IMR-90 (cell line): ENCODE data around the gene RAB28.

Experiments
- BHLHE40 ChIP-seq: fragments of 150-350 bp; IDR thresholded peaks from 2 replicates; pipeline ENCODE4 v1.6.1; 2016; ENCODE audit warnings: mild to moderate bottlenecking, low read depth, low read length
- CHD1 ChIP-seq: IDR thresholded peaks from 2 replicates; pipeline ENCODE4 v1.6.1; 2012; ENCODE audit warnings: low read depth, low read length, improper control_type of control experiment
- ELK1 ChIP-seq: fragments of 150-350 bp; IDR thresholded peaks from 2 replicates; pipeline ENCODE4 v1.6.1; 2016; ENCODE audit warnings: low read depth, mild to moderate bottlenecking, low read length, moderate library complexity, borderline replicate concordance
- FOS ChIP-seq: fragments of 150-350 bp; IDR thresholded peaks from 2 replicates; pipeline ENCODE4 v1.6.1; 2016; ENCODE audit warnings: low read depth, low read length
- MAFK ChIP-seq: IDR thresholded peaks from 2 replicates; pipeline ENCODE4 v1.6.1; 2012; ENCODE audit warnings: low read depth, low read length, improper control_type of control experiment
- MAZ ChIP-seq: IDR thresholded peaks from 2 replicates; pipeline ENCODE4 v1.6.1; 2012; ENCODE audit warnings: low read depth, mild to moderate bottlenecking, low read length, improper control_type of control experiment, moderate library complexity, borderline replicate concordance
- MXI1 ChIP-seq: IDR thresholded peaks from 2 replicates; pipeline ENCODE4 v1.6.1; 2012; ENCODE audit warnings: low read depth, mild to moderate bottlenecking, low read length, moderate library complexity, borderline replicate concordance
- POLR2A ChIP-seq: IDR thresholded peaks from 2 replicates; pipeline ENCODE4 v1.6.1; 2012; ENCODE audit warnings: mild to moderate bottlenecking, low read depth, low read length
- RAD21 ChIP-seq: IDR thresholded peaks from 2 replicates; pipeline ENCODE4 v1.6.1; 2012; ENCODE audit warnings: low read length, improper control_type of control experiment
- RCOR1 ChIP-seq: IDR thresholded peaks from 2 replicates; pipeline ENCODE4 v1.6.1; 2012; ENCODE audit warnings: mild to moderate bottlenecking, low read length, improper control_type of control experiment; ENCODE audit not compliant: insufficient replicate concordance
- SMC3 ChIP-seq: fragments of 150-350 bp; IDR thresholded peaks from 2 replicates; pipeline ENCODE4 v1.6.1; 2016; ENCODE audit warnings: low read depth, mild to moderate bottlenecking, antibody characterized with exemption, low read length, moderate library complexity
- USF2 ChIP-seq: fragments of 150-350 bp; IDR thresholded peaks from 2 replicates; pipeline ENCODE4 v1.6.1; 2017; ENCODE audit warnings: mild to moderate bottlenecking, antibody characterized with exemption, low read length, low read depth
- TF ChIP-seq, protein P1 (sequence below): conservative IDR thresholded peaks from 2 replicates; pipeline ENCODE4 v1.5.1; 2012; ENCODE audit warnings: mild to moderate bottlenecking, low read depth, low read length, improper control_type of control experiment

DNA sequence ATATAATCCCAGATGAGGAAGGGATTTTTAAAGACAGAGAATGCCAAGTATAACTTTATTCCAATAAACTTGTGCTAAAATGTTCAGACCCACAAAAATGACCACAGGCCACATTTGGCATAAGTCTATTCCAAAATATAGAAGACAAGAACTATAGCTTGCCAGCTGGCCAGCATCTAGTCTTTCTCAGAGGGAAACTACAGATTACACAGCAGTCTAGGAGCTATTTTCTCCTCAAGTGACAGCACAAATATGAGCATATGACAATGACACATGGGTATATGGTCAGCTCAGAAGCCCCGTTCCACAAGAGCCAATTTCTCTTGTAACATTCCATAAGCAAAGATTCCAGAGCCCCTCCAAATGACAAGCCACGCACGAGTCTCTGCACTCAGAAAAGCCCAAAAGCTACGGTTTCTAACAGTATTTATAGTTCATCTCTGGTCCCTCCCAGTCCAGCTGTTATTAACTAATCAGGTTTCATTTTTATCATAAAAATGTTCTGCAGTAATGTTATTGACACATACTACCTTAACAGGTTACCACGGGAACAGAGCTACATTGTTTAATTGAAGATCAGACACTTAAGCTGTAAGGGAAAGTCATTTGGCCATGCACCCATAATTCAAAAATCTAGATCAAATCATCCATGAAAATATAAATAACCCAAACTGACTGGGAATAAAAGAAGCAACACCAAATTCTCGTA lies 70.3 kb downstream of the RAB28 start:
- TF ChIP-seq, protein P1, sequence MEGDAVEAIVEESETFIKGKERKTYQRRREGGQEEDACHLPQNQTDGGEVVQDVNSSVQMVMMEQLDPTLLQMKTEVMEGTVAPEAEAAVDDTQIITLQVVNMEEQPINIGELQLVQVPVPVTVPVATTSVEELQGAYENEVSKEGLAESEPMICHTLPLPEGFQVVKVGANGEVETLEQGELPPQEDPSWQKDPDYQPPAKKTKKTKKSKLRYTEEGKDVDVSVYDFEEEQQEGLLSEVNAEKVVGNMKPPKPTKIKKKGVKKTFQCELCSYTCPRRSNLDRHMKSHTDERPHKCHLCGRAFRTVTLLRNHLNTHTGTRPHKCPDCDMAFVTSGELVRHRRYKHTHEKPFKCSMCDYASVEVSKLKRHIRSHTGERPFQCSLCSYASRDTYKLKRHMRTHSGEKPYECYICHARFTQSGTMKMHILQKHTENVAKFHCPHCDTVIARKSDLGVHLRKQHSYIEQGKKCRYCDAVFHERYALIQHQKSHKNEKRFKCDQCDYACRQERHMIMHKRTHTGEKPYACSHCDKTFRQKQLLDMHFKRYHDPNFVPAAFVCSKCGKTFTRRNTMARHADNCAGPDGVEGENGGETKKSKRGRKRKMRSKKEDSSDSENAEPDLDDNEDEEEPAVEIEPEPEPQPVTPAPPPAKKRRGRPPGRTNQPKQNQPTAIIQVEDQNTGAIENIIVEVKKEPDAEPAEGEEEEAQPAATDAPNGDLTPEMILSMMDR, result no peak
- TF ChIP-seq POLR2A (no peak), FOS (no peak), BHLHE40 (no peak), ELK1 (no peak), USF2 (no peak), RAD21 (no peak), RCOR1 (no peak), MAZ (no peak), MAFK (no peak), MXI1 (no peak), CHD1 (no peak), SMC3 (no peak)
